Hepatocyte (in vitro differentiated cells): ENCODE measurements around the gene RRP1. TPM values are rescaled to one million over a fixed set of nuclear protein-coding genes. Genes with fewer than 3 reads are reported as not detected.

ENCODE experiments used
- DNase-seq: peaks from one replicate; pipeline ENCODE4 v3.0.0-alpha.2; 2016; ENCODE audit warnings: low spot score
- H2AFZ ChIP-seq: fragments of 200-600 bp; sonication (generic); 2 replicates; pipeline ENCODE4 v1.6.0; 2016; ENCODE audit warnings: antibody characterized with exemption, mild to moderate bottlenecking
- H3K27ac ChIP-seq: fragments of 200-600 bp; sonication (generic); 2 replicates; pipeline ENCODE4 v1.5.1; 2016; ENCODE audit warnings: mild to moderate bottlenecking
- H3K27me3 ChIP-seq: fragments of 200-600 bp; sonication (generic); 2 replicates; pipeline ENCODE4 v1.6.1; 2016
- H3K36me3 ChIP-seq: fragments of 200-600 bp; sonication (generic); replicated peaks from 2 replicates; pipeline ENCODE4 v1.5.1; 2016; ENCODE audit warnings: low read depth; ENCODE audit not compliant: insufficient read depth
- H3K4me1 ChIP-seq: fragments of 200-600 bp; sonication (generic); 2 replicates; pipeline ENCODE4 v1.5.1; 2016; ENCODE audit warnings: mild to moderate bottlenecking, moderate library complexity; ENCODE audit not compliant: insufficient read depth
- H3K4me2 ChIP-seq: fragments of 200-600 bp; sonication (generic); 2 replicates; pipeline ENCODE4 v1.6.0; 2016
- H3K4me3 ChIP-seq: fragments of 200-600 bp; sonication (generic); 2 replicates; pipeline ENCODE4 v1.5.1; 2016; ENCODE audit warnings: mild to moderate bottlenecking
- H3K79me2 ChIP-seq: fragments of 200-600 bp; sonication (generic); 2 replicates; pipeline ENCODE4 v1.6.0; 2017; ENCODE audit warnings: mild to moderate bottlenecking
- H3K9me2 ChIP-seq: fragments of 200-600 bp; sonication (generic); replicated peaks from 2 replicates; pipeline ENCODE4 v1.6.0; 2017; ENCODE audit warnings: mild to moderate bottlenecking; ENCODE audit not compliant: insufficient read depth
- H3K9me3 ChIP-seq: fragments of 200-600 bp; sonication (generic); 2 replicates; pipeline ENCODE4 v1.5.1; 2016; ENCODE audit warnings: low read depth, mild to moderate bottlenecking
- H4K20me1 ChIP-seq: fragments of 200-600 bp; sonication (generic); 2 replicates; pipeline ENCODE4 v1.6.0; 2016; ENCODE audit warnings: mild to moderate bottlenecking; ENCODE audit not compliant: insufficient read depth, poor library complexity, severe bottlenecking
- CTCF ChIP-seq: fragments of 200-600 bp; sonication (generic); IDR thresholded peaks from 2 replicates; pipeline ENCODE4 v1.5.1; 2016; ENCODE audit warnings: antibody characterized with exemption, mild to moderate bottlenecking; ENCODE audit not compliant: poor library complexity
- EZH2 ChIP-seq: fragments of 200-600 bp; sonication (generic); IDR thresholded peaks from 2 replicates; pipeline ENCODE4 v1.6.1; 2016; ENCODE audit warnings: antibody characterized with exemption, mild to moderate bottlenecking, borderline replicate concordance
- EZH2phosphoT487 ChIP-seq: fragments of 200-600 bp; sonication (generic); IDR thresholded peaks from one replicate; pipeline ENCODE4 v1.6.1; 2018; ENCODE audit warnings: antibody characterized with exemption, mild to moderate bottlenecking, low read depth, moderate library complexity; ENCODE audit not compliant: unreplicated experiment, severe bottlenecking
- WGBS: methylation state at CpG from one replicate; pipeline ENCODE4 v1.1.6; 2016; ENCODE audit warnings: low lambda C conversion rate; ENCODE audit errors: missing lambda C conversion rate; 5-methylcytosine and 5-hydroxymethylcytosine counted together
- polyA plus RNA-seq: library from polyadenylated mRNA; unstranded; fragments of >200 nt; fragmentation: Nextera tagmentation; extraction: Ambion mirVana; gene quantifications from 2 replicates; pipeline ENCODE4 v1.2.1, GENCODE V29; 2016
- total RNA-seq: library from RNA; depleted of rRNA; stranded (reverse); fragments of >200 nt; gene quantifications from 2 replicates; pipeline ENCODE4 v1.2.3, GENCODE V29; 2014

The RRP1 gene, protein sequence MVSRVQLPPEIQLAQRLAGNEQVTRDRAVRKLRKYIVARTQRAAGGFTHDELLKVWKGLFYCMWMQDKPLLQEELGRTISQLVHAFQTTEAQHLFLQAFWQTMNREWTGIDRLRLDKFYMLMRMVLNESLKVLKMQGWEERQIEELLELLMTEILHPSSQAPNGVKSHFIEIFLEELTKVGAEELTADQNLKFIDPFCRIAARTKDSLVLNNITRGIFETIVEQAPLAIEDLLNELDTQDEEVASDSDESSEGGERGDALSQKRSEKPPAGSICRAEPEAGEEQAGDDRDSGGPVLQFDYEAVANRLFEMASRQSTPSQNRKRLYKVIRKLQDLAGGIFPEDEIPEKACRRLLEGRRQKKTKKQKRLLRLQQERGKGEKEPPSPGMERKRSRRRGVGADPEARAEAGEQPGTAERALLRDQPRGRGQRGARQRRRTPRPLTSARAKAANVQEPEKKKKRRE
- total RNA-seq (20.8 and 24.1 TPM in 2 replicates), polyA plus RNA-seq (32.0 and 40.9 TPM in 2 replicates)

DNA sequence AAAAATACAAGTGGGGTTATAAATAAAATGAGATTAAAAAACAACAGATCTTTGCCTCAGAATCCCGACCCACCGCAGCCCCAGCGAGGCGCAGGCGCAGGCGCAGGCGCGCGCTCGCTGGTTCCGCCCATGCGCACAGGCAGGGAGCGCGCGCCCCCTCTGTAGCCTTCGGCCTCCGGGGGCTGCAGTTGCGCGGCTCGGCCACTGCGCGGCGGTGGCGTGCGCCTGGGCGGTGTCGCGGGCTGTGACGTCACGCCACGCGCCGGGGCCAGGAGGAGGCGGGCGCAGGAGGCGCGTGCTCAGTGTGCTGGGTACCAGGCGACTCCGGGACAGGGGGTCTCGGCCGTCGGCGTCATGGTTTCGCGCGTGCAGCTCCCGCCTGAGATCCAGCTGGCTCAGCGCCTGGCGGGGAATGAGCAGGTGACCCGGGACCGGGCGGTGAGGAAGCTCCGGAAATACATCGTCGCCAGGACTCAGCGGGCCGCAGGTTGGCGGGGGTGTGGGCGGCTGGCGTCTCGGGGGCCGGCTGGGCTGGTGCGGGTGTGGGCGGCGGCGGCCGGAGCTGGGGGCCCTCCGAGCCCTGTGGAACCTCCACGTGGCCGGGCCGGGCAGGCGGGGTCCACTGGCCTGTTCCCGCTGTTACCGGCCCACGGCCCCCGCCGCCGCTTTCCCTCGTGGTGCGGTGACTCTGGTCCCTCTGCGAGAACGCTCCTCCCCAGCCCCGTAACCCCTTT, at the start of gene RRP1:
TSS of gene RRP1 (plus strand) at position 302 of the 734 bp plus-strand sequence. CDS start at position 355, 53 bp downstream.
- peak within 1 kb of the TSS; percentile 99 for H3K4me2 ChIP-seq
- no peaks in the 10 kb centered on the region for H3K27me3 ChIP-seq
- under 1% methylated on average over 62 of the region's 83 CpGs for WGBS
- H3K4me1 ChIP-seq: peaks cover 5% of the 10 kb centered on the region
- peak within 1 kb of the TSS; percentile 85 for H3K27ac ChIP-seq
- DNase-seq: peak; percentile 95
- H3K36me3 ChIP-seq: no peaks in the 10 kb centered on the region
- H4K20me1 ChIP-seq: no peaks in the 10 kb centered on the region
- no peaks in the 10 kb centered on the region for H3K9me2 ChIP-seq
- peak within 1 kb of the TSS; percentile 82 for H2AFZ ChIP-seq
- no peaks in the 10 kb centered on the region for H3K9me3 ChIP-seq
- TF ChIP-seq EZH2phosphoT487: no peak
- peak; percentile 82 for TF ChIP-seq CTCF
- no peak for TF ChIP-seq EZH2
- H3K79me2 ChIP-seq: peaks cover 32% of the 10 kb centered on the region
- H3K4me3 ChIP-seq: peak within 1 kb of the TSS; percentile 81

GRCh38 chr21:43739621-43740435, 49.5 kb upstream of the RRP1 start:
- H3K4me3 ChIP-seq: no peak overlapping the region
- H3K27ac ChIP-seq: peak overlapping the region; percentile 94
- H3K9me2 ChIP-seq: no peaks in the 10 kb centered on the region
- TF ChIP-seq EZH2phosphoT487: no peak
- TF ChIP-seq EZH2: no peak
- TF ChIP-seq CTCF: no peak
- no peaks in the 10 kb centered on the region for H4K20me1 ChIP-seq
- H3K36me3 ChIP-seq: no peaks in the 10 kb centered on the region
- no peaks in the 10 kb centered on the region for H3K27me3 ChIP-seq
- H3K4me2 ChIP-seq: no peak overlapping the region
- DNase-seq: no peak
- 87% methylated on average over 23 of the region's 25 CpGs for WGBS
- no peak overlapping the region for H2AFZ ChIP-seq
- H3K4me1 ChIP-seq: peaks cover 15% of the 10 kb centered on the region
- H3K79me2 ChIP-seq: peaks cover 24% of the 10 kb centered on the region
- no peaks in the 10 kb centered on the region for H3K9me3 ChIP-seq

- no peaks in the 10 kb centered on the region for H3K27me3 ChIP-seq
- no peaks in the 10 kb centered on the region for H3K9me3 ChIP-seq
- H4K20me1 ChIP-seq: no peaks in the 10 kb centered on the region
- no peaks in the 10 kb centered on the region for H3K36me3 ChIP-seq
- peaks cover 13% of the 10 kb centered on the region for H3K4me1 ChIP-seq
- H3K27ac ChIP-seq: peak overlapping the region; percentile 94
- H3K79me2 ChIP-seq: peaks cover 16% of the 10 kb centered on the region
- peak; percentile 76 for DNase-seq
- WGBS: 47% methylated on average over 23 of the region's 25 CpGs
- no peak overlapping the region for H3K4me2 ChIP-seq
- H2AFZ ChIP-seq: no peak overlapping the region
- H3K9me2 ChIP-seq: no peaks in the 10 kb centered on the region
- TF ChIP-seq EZH2 (no peak), CTCF (no peak), EZH2phosphoT487 (no peak)
- no peak overlapping the region for H3K4me3 ChIP-seq
Observed at GRCh38 chr21:43740497-43741156, 48.8 kb upstream of the RRP1 start.
